Liver (tissue), 9 donors: ENCODE data around the gene OR5P2. TPM values are rescaled to one million over a fixed set of nuclear protein-coding genes. Genes with fewer than 3 reads are reported as not detected.

Source experiments
- DNase-seq: peaks from one replicate; pipeline ENCODE4 v3.0.0-alpha.2; 2017; ENCODE audit warnings: low spot score
- H3K27ac ChIP-seq, 2 donors: one replicate each; pipeline ENCODE4 v1.7.0; 2013; ENCODE audit warnings: inconsistent platforms in 2 of 2, low read length in 2 of 2, control low read depth in 1 of 2, low read depth in 1 of 2, mild to moderate bottlenecking in 1 of 2
- H3K27me3 ChIP-seq, 4 donors: one replicate each; pipeline versions ENCODE4 v1.6.1 to v1.7.0; 2013; ENCODE audit warnings: low read length in 3 of 4, inconsistent platforms in 1 of 4, mild to moderate bottlenecking in 1 of 4, moderate library complexity in 1 of 4; ENCODE audit not compliant: control insufficient read depth in 4 of 4, insufficient read depth in 4 of 4
- H3K36me3 ChIP-seq, 4 donors: one replicate each; pipeline versions ENCODE4 v1.6.1 to v1.7.0; 2013; ENCODE audit warnings: low read length in 3 of 4, mild to moderate bottlenecking in 3 of 4, low read depth in 1 of 4, moderate library complexity in 1 of 4; ENCODE audit not compliant: control insufficient read depth in 4 of 4, insufficient read depth in 3 of 4
- H3K4me1 ChIP-seq, 4 donors: one replicate each; pipeline versions ENCODE4 v1.6.1 to v1.7.0; 2013; ENCODE audit warnings: low read length in 3 of 4, mild to moderate bottlenecking in 3 of 4, moderate library complexity in 1 of 4; ENCODE audit not compliant: control insufficient read depth in 4 of 4, insufficient read depth in 4 of 4
- H3K4me3 ChIP-seq, 3 donors: one replicate each; pipeline versions ENCODE4 v1.6.1 to v1.7.0; 2013; ENCODE audit warnings: low read length in 3 of 3, control low read depth in 1 of 3, low read depth in 1 of 3, mild to moderate bottlenecking in 1 of 3
- H3K9ac ChIP-seq, 2 donors: one replicate each; pipeline ENCODE4 v1.7.0; 2013; ENCODE audit warnings: low read length in 2 of 2, mild to moderate bottlenecking in 2 of 2, moderate library complexity in 2 of 2, control low read depth in 1 of 2, low read depth in 1 of 2
- H3K9me3 ChIP-seq, 4 donors: one replicate each; pipeline versions ENCODE4 v1.6.1 to v1.7.0; 2013; ENCODE audit warnings: low read length in 3 of 4; ENCODE audit not compliant: control insufficient read depth in 4 of 4
- ATF3 ChIP-seq: IDR thresholded peaks from 2 replicates; pipeline ENCODE4 v1.6.1; 2016; ENCODE audit warnings: antibody characterized with exemption
- CTCF ChIP-seq: fragments of 150-350 bp; IDR thresholded peaks from 2 replicates; pipeline ENCODE4 v1.5.1; 2017; ENCODE audit warnings: improper control_type of control experiment, low read depth, low read length; ENCODE audit not compliant: missing input control
- EGR1 ChIP-seq, 2 donors: IDR thresholded peaks; 2 replicates each; pipeline ENCODE4 v1.6.1; 2016 to 2018; ENCODE audit warnings: antibody characterized with exemption in 2 of 2, low read depth in 2 of 2
- FOXA1 ChIP-seq: IDR thresholded peaks from 2 replicates; pipeline ENCODE4 v1.6.1; 2016; ENCODE audit warnings: antibody characterized with exemption
- FOXA2 ChIP-seq: IDR thresholded peaks from 2 replicates; pipeline ENCODE4 v1.6.1; 2016; ENCODE audit warnings: antibody characterized with exemption
- HNF4A ChIP-seq, 2 donors: conservative IDR thresholded peaks; 2 replicates each; pipeline ENCODE4 v1.6.1; 2016; ENCODE audit warnings: antibody characterized with exemption in 2 of 2, mild to moderate bottlenecking in 2 of 2
- HNF4G ChIP-seq: IDR thresholded peaks from 2 replicates; pipeline ENCODE4 v1.6.1; 2016; ENCODE audit warnings: antibody characterized with exemption
- JUND ChIP-seq, 2 donors: IDR thresholded peaks; 2 replicates each; pipeline ENCODE4 v1.6.1; 2016; ENCODE audit warnings: antibody characterized with exemption in 2 of 2
- NR2F2 ChIP-seq: IDR thresholded peaks from 2 replicates; pipeline ENCODE4 v1.6.1; 2016; ENCODE audit warnings: antibody characterized with exemption
- RAD21 ChIP-seq, 2 donors: IDR thresholded peaks; 2 replicates each; pipeline ENCODE4 v1.6.1; 2016; ENCODE audit warnings: antibody characterized with exemption in 2 of 2, mild to moderate bottlenecking in 2 of 2
- RXRA ChIP-seq, 2 donors: IDR thresholded peaks; 2 replicates each; pipeline ENCODE4 v1.6.1; 2017 to 2018; ENCODE audit warnings: antibody characterized with exemption in 2 of 2, mild to moderate bottlenecking in 1 of 2
- SP1 ChIP-seq: IDR thresholded peaks from 2 replicates; pipeline ENCODE4 v1.6.1; 2018; ENCODE audit warnings: antibody characterized with exemption, mild to moderate bottlenecking
- TAF1 ChIP-seq: conservative IDR thresholded peaks from 2 replicates; pipeline ENCODE4 v1.6.1; 2016; ENCODE audit warnings: antibody characterized with exemption, mild to moderate bottlenecking
- YY1 ChIP-seq: IDR thresholded peaks from 2 replicates; pipeline ENCODE4 v1.6.1; 2016; ENCODE audit warnings: antibody characterized with exemption, mild to moderate bottlenecking
- WGBS: extraction: QIAGEN DNeasy Blood & Tissue Kit; methylation state at CpG from one replicate; pipeline ENCODE4 v1.1.7; 2013; 5-methylcytosine and 5-hydroxymethylcytosine counted together
- polyA plus RNA-seq, 2 donors: library from polyadenylated mRNA; stranded (reverse) in 1 of 2; unstranded in 1 of 2; fragments of 200-250 nt in 1 of 2; fragments of >200 nt in 1 of 2; fragmentation: Nextera tagmentation in 1 of 2; extraction: Ambion mirVana in 1 of 2; gene quantifications; one replicate each; pipeline versions ENCODE4 v1.2.1 to v1.2.3, GENCODE V29; 2013 to 2015
- total RNA-seq, 2 donors: library from RNA; depleted of rRNA; stranded (reverse); fragments of >200 nt; gene quantifications; one replicate each; pipeline ENCODE4 v1.2.3, GENCODE V29; 2014
- TF ChIP-seq, protein P1 (sequence below): IDR thresholded peaks from 2 replicates; pipeline ENCODE4 v1.6.1; 2016; ENCODE audit warnings: antibody characterized with exemption
- TF ChIP-seq, protein P2 (sequence below): IDR thresholded peaks from 2 replicates; pipeline ENCODE4 v1.6.1; 2016; ENCODE audit warnings: antibody characterized with exemption, mild to moderate bottlenecking
- TF ChIP-seq, protein P3 (sequence below): IDR thresholded peaks from 2 replicates; pipeline ENCODE4 v1.6.1; 2016; ENCODE audit warnings: antibody characterized with exemption
- donor health status: healthy.
- donor health status: healthy.
- donor health status: healthy.
- donor health status: healthy.
- donor health status: healthy.

Gene OR5P2
- total and polyA plus RNA-seq, 4 donors, result not detected

DNA sequence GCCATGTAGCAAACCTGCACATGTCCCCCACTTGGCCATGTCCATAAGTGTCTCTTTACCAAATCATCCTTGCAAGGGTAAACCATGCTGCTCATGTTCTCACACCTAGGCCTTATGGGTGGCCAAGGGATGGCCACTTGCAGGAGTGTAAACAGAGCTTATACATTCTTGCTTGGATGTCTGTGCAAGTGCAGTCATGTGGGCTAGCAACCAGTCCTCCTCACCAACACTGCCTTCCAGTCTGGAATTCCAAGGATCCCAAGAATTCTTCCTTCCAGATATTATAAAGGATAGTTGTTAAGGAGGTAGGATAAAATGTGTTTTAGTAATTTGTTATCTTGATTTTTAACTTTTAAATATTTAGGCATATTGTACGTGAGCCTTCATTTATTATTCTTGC lies 47.8 kb upstream of the OR5P2 start:
- Histone ChIP-seq H3K9me3 (no peaks in the 10 kb centered on the region), H3K36me3 (no peaks in the 10 kb centered on the region), H3K27me3 (no peaks in the 10 kb centered on the region), H3K4me3 (no peak overlapping the region), H3K27ac (no peak overlapping the region), H3K4me1 (no peaks in the 10 kb centered on the region), H3K9ac (no peak overlapping the region)
- TF ChIP-seq ATF3 (no peak), NR2F2 (no peak), HNF4A (conservative IDR thresholded peaks at IDR 0.05) (no peak), HNF4G (no peak), FOXA1 (no peak), FOXA2 (no peak), RXRA (IDR thresholded peaks at IDR 0.05) (no peak), CTCF (no peak), TAF1 (no peak), RAD21 (IDR thresholded peaks at IDR 0.05) (no peak), JUND (IDR thresholded peaks at IDR 0.05) (no peak), YY1 (no peak)
- TF ChIP-seq, protein P1, sequence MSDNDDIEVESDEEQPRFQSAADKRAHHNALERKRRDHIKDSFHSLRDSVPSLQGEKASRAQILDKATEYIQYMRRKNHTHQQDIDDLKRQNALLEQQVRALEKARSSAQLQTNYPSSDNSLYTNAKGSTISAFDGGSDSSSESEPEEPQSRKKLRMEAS, result no peak
- TF ChIP-seq, protein P2, sequence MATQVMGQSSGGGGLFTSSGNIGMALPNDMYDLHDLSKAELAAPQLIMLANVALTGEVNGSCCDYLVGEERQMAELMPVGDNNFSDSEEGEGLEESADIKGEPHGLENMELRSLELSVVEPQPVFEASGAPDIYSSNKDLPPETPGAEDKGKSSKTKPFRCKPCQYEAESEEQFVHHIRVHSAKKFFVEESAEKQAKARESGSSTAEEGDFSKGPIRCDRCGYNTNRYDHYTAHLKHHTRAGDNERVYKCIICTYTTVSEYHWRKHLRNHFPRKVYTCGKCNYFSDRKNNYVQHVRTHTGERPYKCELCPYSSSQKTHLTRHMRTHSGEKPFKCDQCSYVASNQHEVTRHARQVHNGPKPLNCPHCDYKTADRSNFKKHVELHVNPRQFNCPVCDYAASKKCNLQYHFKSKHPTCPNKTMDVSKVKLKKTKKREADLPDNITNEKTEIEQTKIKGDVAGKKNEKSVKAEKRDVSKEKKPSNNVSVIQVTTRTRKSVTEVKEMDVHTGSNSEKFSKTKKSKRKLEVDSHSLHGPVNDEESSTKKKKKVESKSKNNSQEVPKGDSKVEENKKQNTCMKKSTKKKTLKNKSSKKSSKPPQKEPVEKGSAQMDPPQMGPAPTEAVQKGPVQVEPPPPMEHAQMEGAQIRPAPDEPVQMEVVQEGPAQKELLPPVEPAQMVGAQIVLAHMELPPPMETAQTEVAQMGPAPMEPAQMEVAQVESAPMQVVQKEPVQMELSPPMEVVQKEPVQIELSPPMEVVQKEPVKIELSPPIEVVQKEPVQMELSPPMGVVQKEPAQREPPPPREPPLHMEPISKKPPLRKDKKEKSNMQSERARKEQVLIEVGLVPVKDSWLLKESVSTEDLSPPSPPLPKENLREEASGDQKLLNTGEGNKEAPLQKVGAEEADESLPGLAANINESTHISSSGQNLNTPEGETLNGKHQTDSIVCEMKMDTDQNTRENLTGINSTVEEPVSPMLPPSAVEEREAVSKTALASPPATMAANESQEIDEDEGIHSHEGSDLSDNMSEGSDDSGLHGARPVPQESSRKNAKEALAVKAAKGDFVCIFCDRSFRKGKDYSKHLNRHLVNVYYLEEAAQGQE, result no peak
- TF ChIP-seq, protein P3, sequence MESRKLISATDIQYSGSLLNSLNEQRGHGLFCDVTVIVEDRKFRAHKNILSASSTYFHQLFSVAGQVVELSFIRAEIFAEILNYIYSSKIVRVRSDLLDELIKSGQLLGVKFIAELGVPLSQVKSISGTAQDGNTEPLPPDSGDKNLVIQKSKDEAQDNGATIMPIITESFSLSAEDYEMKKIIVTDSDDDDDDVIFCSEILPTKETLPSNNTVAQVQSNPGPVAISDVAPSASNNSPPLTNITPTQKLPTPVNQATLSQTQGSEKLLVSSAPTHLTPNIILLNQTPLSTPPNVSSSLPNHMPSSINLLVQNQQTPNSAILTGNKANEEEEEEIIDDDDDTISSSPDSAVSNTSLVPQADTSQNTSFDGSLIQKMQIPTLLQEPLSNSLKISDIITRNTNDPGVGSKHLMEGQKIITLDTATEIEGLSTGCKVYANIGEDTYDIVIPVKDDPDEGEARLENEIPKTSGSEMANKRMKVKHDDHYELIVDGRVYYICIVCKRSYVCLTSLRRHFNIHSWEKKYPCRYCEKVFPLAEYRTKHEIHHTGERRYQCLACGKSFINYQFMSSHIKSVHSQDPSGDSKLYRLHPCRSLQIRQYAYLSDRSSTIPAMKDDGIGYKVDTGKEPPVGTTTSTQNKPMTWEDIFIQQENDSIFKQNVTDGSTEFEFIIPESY, result no peak
- no peak for DNase-seq
- 77% methylated on average over 1 of the region's 1 CpG for whole genome bisulfite sequencing

- H3K4me3 ChIP-seq, result no peak overlapping the region
- no peaks in the 10 kb centered on the region for H3K4me1 ChIP-seq
- WGBS, result 56% methylated on average over 2 of the region's 2 CpGs
- TF ChIP-seq FOXA1 (no peak), SP1 (no peak), RXRA (IDR thresholded peaks at IDR 0.05) (no peak), EGR1 (IDR thresholded peaks at IDR 0.05; ENCODE audit: low read depth in 2 of 2) (no peak), FOXA2 (no peak), ATF3 (no peak), RAD21 (IDR thresholded peaks at IDR 0.05) (no peak)
- TF ChIP-seq, protein P3, result no peak
- TF ChIP-seq, protein P1, result no peak
- TF ChIP-seq, protein P2, result no peak
Measured at GRCh38 chr11:7840578-7840977, 43.8 kb upstream of the OR5P2 start.

More at GRCh38 chr11:7840578-7840977, 43.8 kb upstream of the OR5P2 start:
- H3K9me3 ChIP-seq, result no peaks in the 10 kb centered on the region
- no peak overlapping the region for H3K9ac ChIP-seq
- H3K36me3 ChIP-seq, result no peaks in the 10 kb centered on the region
- no peak for DNase-seq
- H3K27ac ChIP-seq, result no peak overlapping the region
- no peaks in the 10 kb centered on the region for H3K27me3 ChIP-seq
